Tibial nerve (tissue), 4 donors: Measurements from ENCODE around the gene MRPL38. TPM values are rescaled to one million over a fixed set of nuclear protein-coding genes. Genes with fewer than 3 reads are reported as not detected.
A peak's percentile ranks its signal among the peaks of the same experiment; 100 is the strongest.

ENCODE experiments used
- DNase-seq, 2 donors: peaks; one replicate each; pipeline ENCODE4 v3.0.0-alpha.2; 2019; ENCODE audit warnings: low spot score in 2 of 2
- H3K27ac ChIP-seq, 4 donors: fragments of 200-600 bp; sonication (generic) in 3 of 4; one replicate each; pipeline ENCODE4 v1.5.1; 2017 to 2019; ENCODE audit warnings: mild to moderate bottlenecking in 1 of 4
- H3K27me3 ChIP-seq, 2 donors: fragments of 200-600 bp; sonication (generic) in 1 of 2; one replicate each; pipeline versions ENCODE4 v1.5.1 to v1.6.0; 2017 to 2019
- H3K36me3 ChIP-seq, 3 donors: fragments of 200-600 bp; sonication (generic); one replicate each; pipeline ENCODE4 v1.5.1; 2018 to 2019
- H3K4me1 ChIP-seq, 4 donors: fragments of 200-600 bp; sonication (generic) in 3 of 4; one replicate each; pipeline ENCODE4 v1.5.1; 2017 to 2019
- H3K4me3 ChIP-seq, 4 donors: fragments of 200-600 bp; sonication (generic) in 3 of 4; one replicate each; pipeline ENCODE4 v1.5.1; 2017 to 2019; ENCODE audit warnings: mild to moderate bottlenecking in 1 of 4, moderate library complexity in 1 of 4
- H3K9me3 ChIP-seq, 4 donors: fragments of 200-600 bp; sonication (generic) in 3 of 4; one replicate each; pipeline ENCODE4 v1.5.1; 2017 to 2019
- EP300 ChIP-seq, 2 donors: sonication (generic); formaldehyde crosslinking; IDR thresholded peaks; one replicate each; pipeline ENCODE4 v1.6.1; 2017; ENCODE audit warnings: antibody characterized with exemption in 2 of 2, mild to moderate bottlenecking in 1 of 2
- POLR2A ChIP-seq, 2 donors: fragments of 450-650 bp; IDR thresholded peaks; one replicate each; pipeline ENCODE4 v1.6.1; 2017; ENCODE audit warnings: antibody characterized with exemption in 2 of 2, mild to moderate bottlenecking in 2 of 2, moderate library complexity in 2 of 2
- WGBS, 2 donors: methylation state at CpG; one replicate each; pipeline ENCODE4 v1.1.5; 2018; 5-methylcytosine and 5-hydroxymethylcytosine counted together
- total RNA-seq, 4 donors: library from RNA; depleted of rRNA; stranded (reverse); fragments of >200 nt; gene quantifications; one replicate each; pipeline ENCODE4 v1.1.0, GENCODE V29; 2016
- TF ChIP-seq, protein P1 (sequence below), 5 experiments: fragments of 200-600 bp in 3 of 5; fragments of 450-650 bp in 2 of 5; sonication (generic) in 3 of 5; IDR thresholded peaks; one replicate each; pipeline ENCODE4 v1.5.1; 2016 to 2019; ENCODE audit warnings: antibody characterized with exemption in 5 of 5, mild to moderate bottlenecking in 3 of 5, moderate library complexity in 2 of 5

Gene MRPL38
- total RNA-seq, 4 donors from 2014 or later: 56.8 to 118 (median 76.2) TPM

DNA sequence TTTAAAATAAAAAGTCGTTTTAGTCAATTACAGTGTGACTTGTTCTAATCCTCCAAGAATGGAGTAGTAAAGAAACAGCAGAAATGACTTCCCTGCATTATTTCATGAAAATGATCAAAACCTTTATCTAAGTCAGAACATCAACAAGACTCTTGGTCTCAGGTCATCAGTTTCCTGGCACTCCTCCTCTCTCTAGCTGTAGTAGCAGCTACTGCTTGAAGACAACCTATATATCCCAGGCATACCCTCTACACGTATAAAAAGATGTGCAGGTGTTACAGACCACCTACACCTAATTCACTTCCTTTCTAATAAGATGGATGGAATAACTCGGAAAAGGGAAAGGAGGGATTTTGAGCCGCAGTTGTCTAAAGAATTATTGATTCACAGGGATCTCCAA lies 37.8 kb upstream of the MRPL38 start:
- H3K27me3 ChIP-seq: no peaks in the 10 kb centered on the region
- H3K27ac ChIP-seq: no peak overlapping the region
- WGBS, 2 donors: 92 to 94% methylated on average over 4 of the region's 4 CpGs
- H3K4me3 ChIP-seq: no peak overlapping the region
- TF ChIP-seq EP300 (IDR thresholded peaks at IDR 0.05) (no peak), POLR2A (IDR thresholded peaks at IDR 0.05) (no peak)
- TF ChIP-seq, protein P1, sequence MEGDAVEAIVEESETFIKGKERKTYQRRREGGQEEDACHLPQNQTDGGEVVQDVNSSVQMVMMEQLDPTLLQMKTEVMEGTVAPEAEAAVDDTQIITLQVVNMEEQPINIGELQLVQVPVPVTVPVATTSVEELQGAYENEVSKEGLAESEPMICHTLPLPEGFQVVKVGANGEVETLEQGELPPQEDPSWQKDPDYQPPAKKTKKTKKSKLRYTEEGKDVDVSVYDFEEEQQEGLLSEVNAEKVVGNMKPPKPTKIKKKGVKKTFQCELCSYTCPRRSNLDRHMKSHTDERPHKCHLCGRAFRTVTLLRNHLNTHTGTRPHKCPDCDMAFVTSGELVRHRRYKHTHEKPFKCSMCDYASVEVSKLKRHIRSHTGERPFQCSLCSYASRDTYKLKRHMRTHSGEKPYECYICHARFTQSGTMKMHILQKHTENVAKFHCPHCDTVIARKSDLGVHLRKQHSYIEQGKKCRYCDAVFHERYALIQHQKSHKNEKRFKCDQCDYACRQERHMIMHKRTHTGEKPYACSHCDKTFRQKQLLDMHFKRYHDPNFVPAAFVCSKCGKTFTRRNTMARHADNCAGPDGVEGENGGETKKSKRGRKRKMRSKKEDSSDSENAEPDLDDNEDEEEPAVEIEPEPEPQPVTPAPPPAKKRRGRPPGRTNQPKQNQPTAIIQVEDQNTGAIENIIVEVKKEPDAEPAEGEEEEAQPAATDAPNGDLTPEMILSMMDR (IDR thresholded peaks at IDR 0.05): no peak
- peaks cover 0 to 40% (median 0%) of the 10 kb centered on the region in 3 donors for H3K36me3 ChIP-seq
- H3K4me1 ChIP-seq: peaks cover 0 to 22% (median 12%) of the 10 kb centered on the region in 4 donors
- no peaks in the 10 kb centered on the region for H3K9me3 ChIP-seq
- no peak for DNase-seq

DNA sequence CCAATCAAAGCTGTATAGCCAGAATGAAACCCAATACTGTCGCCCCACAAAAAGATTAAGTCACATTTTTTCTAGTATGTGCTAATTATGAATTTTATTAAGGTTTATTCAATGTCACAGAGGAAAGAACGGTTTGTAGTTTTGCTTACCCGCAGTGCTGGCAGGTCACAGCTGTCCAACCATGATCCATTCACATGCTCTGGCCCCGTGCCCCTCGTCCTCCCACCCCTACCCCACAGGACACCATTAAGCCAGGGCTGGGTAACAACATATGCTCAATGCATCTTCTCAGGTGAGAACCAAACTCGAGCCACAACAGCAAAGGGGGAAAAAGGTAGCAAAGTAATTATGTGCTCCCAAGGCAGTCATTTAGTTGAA lies 36.7 kb upstream of the MRPL38 start:
- DNase-seq: no peak
- H3K36me3 ChIP-seq: peaks cover 0 to 30% (median 0%) of the 10 kb centered on the region in 3 donors
- TF ChIP-seq, protein P1 (IDR thresholded peaks at IDR 0.05): no peak
- TF ChIP-seq POLR2A (IDR thresholded peaks at IDR 0.05): no peak
- TF ChIP-seq EP300 (IDR thresholded peaks at IDR 0.05): no peak
- H3K4me1 ChIP-seq: peaks cover 0 to 22% (median 12%) of the 10 kb centered on the region in 4 donors
- H3K27ac ChIP-seq: peak overlapping the region in 2 of 4 donors; percentile 9 to 86
- WGBS, 2 donors: 34 to 41% methylated on average over 6 of the region's 6 CpGs
- no peaks in the 10 kb centered on the region for H3K9me3 ChIP-seq
- H3K27me3 ChIP-seq: no peaks in the 10 kb centered on the region
- H3K4me3 ChIP-seq: peak overlapping the region in 3 of 4 donors; percentile 65 to 95 (median 86)

DNA sequence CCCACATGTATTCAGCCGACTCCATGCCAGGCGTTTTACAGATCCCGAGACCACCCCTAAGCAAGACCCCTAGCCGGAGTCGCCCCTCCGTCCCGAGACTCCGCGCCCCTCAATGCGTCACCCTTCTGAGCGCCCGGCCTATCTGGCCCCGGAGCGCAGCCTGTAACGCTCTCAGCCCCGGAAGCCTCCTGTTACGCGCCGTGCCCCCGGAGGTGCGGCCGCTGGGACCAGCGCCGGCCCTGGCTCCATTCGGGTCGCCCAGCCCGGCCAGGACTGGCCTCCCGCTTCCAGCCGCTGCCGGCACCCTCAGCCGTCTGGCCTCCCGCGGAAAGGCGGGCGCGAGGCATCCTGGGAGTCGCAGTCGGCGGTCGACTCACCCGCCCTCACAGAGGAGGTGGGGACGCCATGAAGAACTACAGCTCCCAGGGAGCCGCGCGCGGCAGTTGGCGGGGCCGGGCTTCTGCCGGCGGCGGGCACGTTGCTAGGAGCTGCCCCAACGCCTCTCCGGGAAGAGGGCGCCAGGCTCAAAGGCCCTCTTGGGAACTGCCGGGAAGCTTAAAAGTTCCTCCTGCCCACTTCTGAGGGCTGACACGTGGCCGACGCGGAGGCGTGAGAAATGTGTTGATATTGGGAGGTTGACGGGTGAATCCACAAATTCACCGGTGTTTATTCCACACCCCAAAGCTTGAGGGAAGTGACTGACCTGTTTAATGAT lies 36.2 kb upstream of the MRPL38 start, which contains the start of gene FBF1:
FBF1 (minus strand) TSS at position 316 of the 715 bp plus-strand sequence. CDS start 2,893 bp downstream, outside the sequence.
- Histone ChIP-seq H3K27me3 (no peaks in the 10 kb centered on the region), H3K27ac (peak within 1 kb of the TSS in 3 of 4 donors; percentile 70 to 86 (median 84)), H3K36me3 (peaks cover 0 to 24% (median 0%) of the 10 kb centered on the region in 3 donors), H3K9me3 (no peaks in the 10 kb centered on the region), H3K4me3 (peak within 1 kb of the TSS; percentile 65 to 95 (median 88)), H3K4me1 (peaks cover 0 to 18% (median 12%) of the 10 kb centered on the region in 4 donors)
- peak; percentile 28 to 72 for TF ChIP-seq POLR2A (IDR thresholded peaks at IDR 0.05)
- TF ChIP-seq EP300 (IDR thresholded peaks at IDR 0.05): peak; percentile 87 to 89
- TF ChIP-seq, protein P1 (IDR thresholded peaks at IDR 0.05): peak in 1 of 5 experiments; percentile 31
- DNase-seq: peak; percentile 77 to 80
- 0 to 1% methylated on average over 39 to 49 of the region's 63 CpGs for WGBS, 2 donors

DNA sequence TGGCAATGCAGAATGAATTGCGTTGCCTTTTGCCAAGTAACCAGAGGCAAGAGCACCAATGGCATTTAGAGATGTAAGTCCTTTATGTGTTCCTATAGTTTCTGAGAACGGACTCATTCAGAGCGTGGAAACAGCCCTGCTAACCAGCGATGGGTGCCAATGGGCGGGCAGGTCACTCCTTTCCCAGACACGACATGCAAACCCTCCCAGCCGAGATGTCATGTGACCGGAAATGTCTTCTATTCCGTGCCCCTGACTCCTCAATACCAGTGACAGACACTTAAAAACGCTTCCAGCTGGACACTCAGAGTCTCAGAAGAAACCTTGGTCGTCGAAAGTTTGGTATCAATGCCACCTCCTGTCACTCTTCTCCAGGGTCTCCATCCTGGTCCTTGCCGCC lies 33.0 kb upstream of the MRPL38 start:
- WGBS, 2 donors: 81 to 82% methylated on average over 13 of the region's 13 CpGs
- H3K4me3 ChIP-seq: no peak overlapping the region
- TF ChIP-seq EP300 (IDR thresholded peaks at IDR 0.05) (no peak), POLR2A (IDR thresholded peaks at IDR 0.05) (no peak)
- TF ChIP-seq, protein P1 (IDR thresholded peaks at IDR 0.05): no peak
- H3K36me3 ChIP-seq: no peaks in the 10 kb centered on the region
- no peak for DNase-seq
- H3K27ac ChIP-seq: no peak overlapping the region
- peaks cover 0 to 15% (median 12%) of the 10 kb centered on the region in 4 donors for H3K4me1 ChIP-seq
- H3K9me3 ChIP-seq: no peaks in the 10 kb centered on the region
- H3K27me3 ChIP-seq: no peaks in the 10 kb centered on the region

DNA sequence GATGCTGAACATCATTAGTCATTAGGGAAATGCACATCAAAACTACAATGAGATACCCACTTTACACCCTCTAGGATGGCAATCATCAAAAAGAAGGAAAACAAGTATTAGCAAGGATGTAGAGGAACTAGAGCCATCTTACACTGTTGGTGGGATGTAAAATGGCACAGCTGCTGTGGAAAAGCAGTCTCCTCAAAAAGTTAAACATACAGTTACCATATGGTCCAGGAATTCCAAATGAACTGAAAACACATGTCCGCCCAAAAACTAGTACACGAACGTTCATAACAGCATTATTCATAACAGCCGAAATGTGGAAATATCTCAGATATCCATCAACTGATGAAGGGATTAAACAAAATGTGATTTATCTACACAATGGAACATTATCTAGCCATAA lies 29.1 kb upstream of the MRPL38 start:
- H3K4me3 ChIP-seq: no peak overlapping the region
- no peaks in the 10 kb centered on the region for H3K27me3 ChIP-seq
- 46 to 61% methylated on average over 4 of the region's 4 CpGs for WGBS, 2 donors
- H3K4me1 ChIP-seq: no peaks in the 10 kb centered on the region
- no peak overlapping the region for H3K27ac ChIP-seq
- H3K9me3 ChIP-seq: no peaks in the 10 kb centered on the region
- TF ChIP-seq EP300 (IDR thresholded peaks at IDR 0.05) (no peak), POLR2A (IDR thresholded peaks at IDR 0.05) (no peak)
- TF ChIP-seq, protein P1 (IDR thresholded peaks at IDR 0.05): no peak
- no peak for DNase-seq
- H3K36me3 ChIP-seq: no peaks in the 10 kb centered on the region
